Adrenal gland (tissue), 12 donors: ENCODE results near the gene MAP2. TPM values are rescaled to one million over a fixed set of nuclear protein-coding genes. Genes with fewer than 3 reads are reported as not detected.

Source experiments
- DNase-seq, 7 donors: peaks; one replicate each; pipeline ENCODE4 v3.0.0-alpha.2; 2019 to 2020
- H3K27ac ChIP-seq, 5 donors: fragments of 200-600 bp; sonication (generic) in 4 of 5; 1 replicate in 3 of 5; 2 replicates in 2 of 5; pipeline versions ENCODE4 v1.5.1 to v1.8.0; 2016 to 2020; ENCODE audit warnings: mild to moderate bottlenecking in 1 of 5
- H3K27me3 ChIP-seq: fragments of 200-600 bp; 2 replicates; pipeline ENCODE4 v1.8.0; 2021
- H3K36me3 ChIP-seq, 2 donors: fragments of 200-600 bp; replicated peaks in 1 of 2; 1 replicate in 1 of 2; 2 replicates in 1 of 2; pipeline versions ENCODE4 v1.5.1 to v1.8.0; 2018 to 2022
- H3K4me1 ChIP-seq, 2 donors: fragments of 200-600 bp; replicated peaks in 1 of 2; 1 replicate in 1 of 2; 2 replicates in 1 of 2; pipeline versions ENCODE4 v1.5.1 to v1.8.0; 2018 to 2021
- H3K4me3 ChIP-seq, 4 donors: fragments of 200-600 bp; sonication (generic) in 3 of 4; one replicate each; pipeline ENCODE4 v1.5.1; 2016 to 2018
- H3K9me3 ChIP-seq, 3 donors: fragments of 200-600 bp; sonication (generic) in 1 of 3; replicated peaks in 1 of 3; 1 replicate in 2 of 3; 2 replicates in 1 of 3; pipeline versions ENCODE4 v1.5.1 to v1.8.0; 2016 to 2021
- POLR2A ChIP-seq, 2 donors: fragments of 450-650 bp; IDR thresholded peaks; one replicate each; pipeline ENCODE4 v1.6.1; 2017; ENCODE audit warnings: antibody characterized with exemption in 2 of 2, mild to moderate bottlenecking in 2 of 2, moderate library complexity in 1 of 2
- WGBS, 4 donors: extraction: QIAGEN DNeasy Blood & Tissue Kit in 2 of 4; methylation state at CpG; one replicate each; pipeline versions ENCODE4 v1.1.5 to v1.1.7; 2013 to 2017; 5-methylcytosine and 5-hydroxymethylcytosine counted together
- intact Hi-C, 2 donors: fragments of 100-400 bp; cut with DNase I; formaldehyde crosslinking; loops; one replicate each; pipeline versions ENCODE4 v1.14.1 to v1.15.0; 2022 to 2023
- polyA plus RNA-seq, 3 donors: library from polyadenylated mRNA; stranded (reverse); fragments of 200-250 nt in 2 of 3; fragments of 350-450 nt in 1 of 3; fragmentation: Illumina TruSeq in 1 of 3; extraction: RNeasy Lipid Tissue Mini Kit (QIAGEN cat#74804) in 1 of 3; gene quantifications; one replicate each; pipeline ENCODE4 v1.2.3, GENCODE V29; 2013 to 2014
- total RNA-seq, 9 donors: library from RNA; depleted of rRNA in 4 of 9; stranded (reverse); fragments of >200 nt in 4 of 9; fragments of 120-200 nt in 1 of 9; fragmentation: NEBNext Ultra II Directional in 1 of 9; extraction: Animal tissue kit (Norgen Biotek cat#: 25700) in 1 of 9; gene quantifications; one replicate each; pipeline versions ENCODE4 v1.1.0 to v1.2.4, GENCODE V29; 2013 to 2023
- TF ChIP-seq, protein P1 (sequence below), 6 experiments: fragments of 450-650 bp in 4 of 6; fragments of 200-600 bp in 2 of 6; sonication (generic) in 1 of 6; IDR thresholded peaks; 1 replicate in 5 of 6; 2 replicates in 1 of 6; pipeline versions ENCODE4 v1.5.1 to v1.8.0; 2016 to 2021; ENCODE audit warnings: antibody characterized with exemption in 6 of 6, mild to moderate bottlenecking in 2 of 6, moderate library complexity in 1 of 6
- donor health status: healthy with polysubstance abuse.
- donor health status: Bipolar disorder and iron deficiency.
- donor health status: DM: yes; HTN: yes; CAD: no.
- donor health status: DM: no; HTN: no; CAD: no.
- donor health status: DM: no; HTN: no; CAD: no.
- donor health status: DM: yes; HTN: yes; CAD: no.

The MAP2 gene
- total and polyA plus RNA-seq, 12 donors = 2.2 to 25.5 (median 6.0) TPM

DNA sequence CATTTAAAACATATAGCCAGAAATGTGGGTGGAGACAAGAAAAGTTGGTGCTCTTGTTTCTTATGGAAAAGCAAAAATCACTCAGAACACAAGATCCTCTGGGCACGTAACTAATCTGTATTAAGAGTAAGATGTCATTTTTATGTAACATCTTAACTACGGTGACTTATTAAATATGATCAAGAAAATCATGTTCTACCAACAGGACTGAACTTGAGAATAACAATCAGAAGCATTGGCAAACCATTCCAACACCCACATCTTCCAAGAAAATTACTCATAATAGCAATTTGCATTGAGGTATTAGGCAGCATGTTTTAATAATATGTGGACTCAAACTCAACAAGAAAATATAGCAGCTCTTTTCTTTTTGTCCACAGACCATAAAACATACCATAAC is 21.6 kb downstream of the MAP2 start:
- no peak for DNase-seq
- TF ChIP-seq, protein P1, sequence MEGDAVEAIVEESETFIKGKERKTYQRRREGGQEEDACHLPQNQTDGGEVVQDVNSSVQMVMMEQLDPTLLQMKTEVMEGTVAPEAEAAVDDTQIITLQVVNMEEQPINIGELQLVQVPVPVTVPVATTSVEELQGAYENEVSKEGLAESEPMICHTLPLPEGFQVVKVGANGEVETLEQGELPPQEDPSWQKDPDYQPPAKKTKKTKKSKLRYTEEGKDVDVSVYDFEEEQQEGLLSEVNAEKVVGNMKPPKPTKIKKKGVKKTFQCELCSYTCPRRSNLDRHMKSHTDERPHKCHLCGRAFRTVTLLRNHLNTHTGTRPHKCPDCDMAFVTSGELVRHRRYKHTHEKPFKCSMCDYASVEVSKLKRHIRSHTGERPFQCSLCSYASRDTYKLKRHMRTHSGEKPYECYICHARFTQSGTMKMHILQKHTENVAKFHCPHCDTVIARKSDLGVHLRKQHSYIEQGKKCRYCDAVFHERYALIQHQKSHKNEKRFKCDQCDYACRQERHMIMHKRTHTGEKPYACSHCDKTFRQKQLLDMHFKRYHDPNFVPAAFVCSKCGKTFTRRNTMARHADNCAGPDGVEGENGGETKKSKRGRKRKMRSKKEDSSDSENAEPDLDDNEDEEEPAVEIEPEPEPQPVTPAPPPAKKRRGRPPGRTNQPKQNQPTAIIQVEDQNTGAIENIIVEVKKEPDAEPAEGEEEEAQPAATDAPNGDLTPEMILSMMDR (IDR thresholded peaks at IDR 0.05) = no peak
- no peak for TF ChIP-seq POLR2A (IDR thresholded peaks at IDR 0.05)
- no peaks in the 10 kb centered on the region for H3K9me3 ChIP-seq
- WGBS, 4 donors = 75 to 95% (median 89%) methylated on average over 2 of the region's 2 CpGs
- no peaks in the 10 kb centered on the region for H3K27me3 ChIP-seq
- no peaks in the 10 kb centered on the region for H3K36me3 ChIP-seq
- intact Hi-C loops = no loop called here
- H3K4me1 ChIP-seq = no peaks in the 10 kb centered on the region
- no peak overlapping the region for H3K27ac ChIP-seq
- no peak overlapping the region for H3K4me3 ChIP-seq

DNA sequence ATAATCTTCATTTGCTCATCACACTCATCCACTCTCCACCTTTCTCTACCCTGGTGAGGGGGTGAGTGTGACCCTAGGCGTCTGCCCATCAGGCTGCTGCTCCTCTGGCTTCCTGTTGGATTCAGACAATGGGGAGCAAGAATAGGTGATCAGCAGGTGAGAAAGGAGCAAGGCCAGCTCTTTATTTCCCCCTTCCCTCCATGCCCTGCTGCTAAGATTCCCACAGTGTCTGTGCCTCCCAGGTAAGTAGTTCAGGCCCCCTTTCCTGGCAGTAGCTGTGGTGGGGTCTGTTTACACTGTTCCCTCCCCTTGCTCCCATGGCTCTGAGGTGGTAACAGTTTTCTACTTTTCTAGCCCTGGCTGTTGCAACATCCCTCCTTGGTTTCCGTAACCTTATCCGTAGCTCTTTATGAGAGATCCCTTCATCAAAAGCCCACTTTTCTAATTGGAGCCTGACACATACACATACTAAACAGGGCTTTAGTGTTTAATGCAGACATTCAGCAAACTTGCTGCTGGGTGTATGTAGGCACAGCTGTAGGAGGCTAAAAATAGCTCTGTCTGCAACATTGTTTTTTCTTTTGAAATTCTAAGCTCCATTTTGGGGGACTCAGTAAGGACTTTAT is 27.5 kb downstream of the MAP2 start:
- H3K27ac ChIP-seq = no peak overlapping the region
- TF ChIP-seq POLR2A (IDR thresholded peaks at IDR 0.05) = no peak
- TF ChIP-seq, protein P1 (IDR thresholded peaks at IDR 0.05) = no peak
- DNase-seq = no peak
- no peaks in the 10 kb centered on the region for H3K36me3 ChIP-seq
- WGBS, 4 donors = 81 to 90% (median 86%) methylated on average over 3 of the region's 3 CpGs
- H3K27me3 ChIP-seq = no peaks in the 10 kb centered on the region
- H3K9me3 ChIP-seq = no peaks in the 10 kb centered on the region
- intact Hi-C loops = no loop called here
- no peaks in the 10 kb centered on the region for H3K4me1 ChIP-seq
- H3K4me3 ChIP-seq = no peak overlapping the region

DNA sequence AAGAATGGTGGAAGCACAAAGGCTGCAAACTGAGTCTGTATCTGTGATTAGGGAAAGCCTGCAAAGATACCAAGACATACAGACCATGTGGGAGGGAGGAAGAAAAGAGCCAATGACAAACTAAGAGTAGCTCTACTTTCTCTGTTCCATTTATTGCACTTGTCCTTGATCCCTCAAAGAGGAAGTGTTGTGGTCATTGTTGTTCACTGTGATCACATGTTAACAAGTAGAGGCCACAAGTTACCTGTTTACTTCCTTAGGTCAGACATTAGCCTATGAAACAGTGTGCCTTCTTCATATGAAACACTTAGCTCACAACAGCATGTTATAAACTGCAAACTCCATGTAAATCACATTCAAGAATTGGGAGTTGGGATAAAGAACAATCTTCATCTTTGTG is 32.6 kb downstream of the MAP2 start:
- Histone ChIP-seq H3K27ac (no peak overlapping the region), H3K9me3 (no peaks in the 10 kb centered on the region), H3K4me1 (no peaks in the 10 kb centered on the region), H3K27me3 (no peaks in the 10 kb centered on the region), H3K36me3 (no peaks in the 10 kb centered on the region), H3K4me3 (no peak overlapping the region)
- TF ChIP-seq, protein P1 (IDR thresholded peaks at IDR 0.05) = no peak
- no peak for TF ChIP-seq POLR2A (IDR thresholded peaks at IDR 0.05)
- intact Hi-C loops = no loop called here
- DNase-seq = no peak

DNA sequence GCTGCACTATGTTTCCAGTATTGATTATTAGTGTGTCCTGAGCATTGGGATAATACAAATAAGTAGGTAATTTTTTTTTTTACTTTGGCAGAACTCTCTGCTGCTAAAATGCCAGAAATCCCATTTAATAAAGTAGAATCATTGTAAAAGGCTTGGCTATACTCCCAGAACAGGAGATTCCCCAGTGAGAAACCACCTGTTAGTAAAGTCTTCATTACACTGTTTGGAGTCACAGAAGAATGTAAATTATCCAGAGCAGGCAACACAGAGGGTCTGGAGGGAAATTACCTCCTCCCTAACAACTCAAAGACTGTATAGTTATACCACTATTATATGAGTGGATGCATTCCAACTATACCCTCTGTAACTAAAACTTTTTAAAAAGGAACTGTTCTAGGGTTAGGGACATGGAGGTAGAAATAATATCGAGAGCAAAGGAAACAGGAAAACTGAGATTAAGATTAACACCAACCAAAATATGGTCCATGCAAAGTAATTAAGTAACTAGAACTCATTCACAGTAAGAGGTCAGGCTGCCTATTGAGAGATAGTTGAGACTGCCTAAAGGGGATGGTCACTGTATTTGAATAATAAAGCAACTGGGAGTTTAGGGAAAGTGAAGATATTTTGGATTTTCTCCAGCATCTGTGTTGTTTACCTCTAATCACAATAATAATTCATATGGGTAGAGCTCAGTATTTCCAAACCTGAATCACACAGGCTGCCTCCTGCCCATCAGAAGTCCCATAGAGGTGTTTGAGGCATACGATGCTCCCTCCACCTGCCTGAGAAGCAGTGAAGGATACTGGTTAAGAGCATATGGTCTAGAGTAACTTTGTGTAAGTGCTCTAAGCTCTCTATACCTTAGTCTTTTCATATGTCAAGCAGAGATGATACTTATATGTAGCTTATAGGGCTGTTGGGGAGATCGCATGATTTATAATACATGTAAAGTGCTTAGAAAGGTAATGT is 34.4 kb downstream of the MAP2 start:
- 64 to 82% (median 72%) methylated on average over 3 of the region's 3 CpGs for WGBS, 4 donors
- intact Hi-C loops = no loop called here
- no peak overlapping the region for H3K27ac ChIP-seq
- H3K4me1 ChIP-seq = peaks cover 0 to 6% of the 10 kb centered on the region in 2 donors
- H3K4me3 ChIP-seq = no peak overlapping the region
- no peaks in the 10 kb centered on the region for H3K27me3 ChIP-seq
- TF ChIP-seq POLR2A (IDR thresholded peaks at IDR 0.05) = no peak
- TF ChIP-seq, protein P1 (IDR thresholded peaks at IDR 0.05) = no peak
- H3K9me3 ChIP-seq = no peaks in the 10 kb centered on the region
- no peak for DNase-seq
- H3K36me3 ChIP-seq = no peaks in the 10 kb centered on the region
